ENCODE measurements around the gene GIMAP6. TPM values are rescaled to one million over a fixed set of nuclear protein-coding genes. Genes with fewer than 3 reads are reported as not detected.

The GIMAP6 gene
- total RNA-seq, 1 experiment from 2014 or later = 0.13 TPM

DNA sequence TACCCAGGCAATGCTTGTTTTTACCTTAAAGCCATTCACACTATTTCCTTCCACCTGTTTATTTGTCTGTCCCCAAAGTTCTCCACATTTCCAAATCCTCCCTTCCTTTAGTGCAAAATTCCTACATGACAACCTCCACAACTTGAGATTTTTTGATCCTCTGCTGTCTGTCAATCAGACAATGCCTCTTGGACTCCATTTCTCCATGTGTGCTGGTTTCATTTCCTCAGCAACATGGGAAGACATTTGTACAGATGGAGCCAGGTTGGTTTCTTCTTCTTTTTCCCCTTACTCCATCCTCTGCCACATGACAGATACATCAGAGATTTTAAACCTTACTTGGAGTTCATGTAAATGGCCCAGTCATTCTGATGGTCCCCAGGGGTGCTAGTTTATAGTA, 34.2 kb upstream of the GIMAP6 start:
- ChIA-PET CTCF (no interaction called here), POLR2A (no interaction called here)
- H3K4me3 Mint-ChIP-seq = no peak overlapping the region
- H3K36me3 Mint-ChIP-seq = no peaks in the 10 kb centered on the region
- H3K27ac Mint-ChIP-seq = no peak overlapping the region
- DNase-seq (ENCODE audit: low spot score) (no peak), ATAC-seq (no peak)
- no peak for TF ChIP-seq ZNF396 (CRISPR knock-in tag; IDR thresholded peaks at IDR 0.05; ENCODE audit: borderline replicate concordance)
- no peak for TF ChIP-seq TEAD1 (CRISPR knock-in tag; IDR thresholded peaks at IDR 0.05)
- TF ChIP-seq PRRX2 (CRISPR knock-in tag; IDR thresholded peaks at IDR 0.05) = no peak
- TF ChIP-seq, protein P1, sequence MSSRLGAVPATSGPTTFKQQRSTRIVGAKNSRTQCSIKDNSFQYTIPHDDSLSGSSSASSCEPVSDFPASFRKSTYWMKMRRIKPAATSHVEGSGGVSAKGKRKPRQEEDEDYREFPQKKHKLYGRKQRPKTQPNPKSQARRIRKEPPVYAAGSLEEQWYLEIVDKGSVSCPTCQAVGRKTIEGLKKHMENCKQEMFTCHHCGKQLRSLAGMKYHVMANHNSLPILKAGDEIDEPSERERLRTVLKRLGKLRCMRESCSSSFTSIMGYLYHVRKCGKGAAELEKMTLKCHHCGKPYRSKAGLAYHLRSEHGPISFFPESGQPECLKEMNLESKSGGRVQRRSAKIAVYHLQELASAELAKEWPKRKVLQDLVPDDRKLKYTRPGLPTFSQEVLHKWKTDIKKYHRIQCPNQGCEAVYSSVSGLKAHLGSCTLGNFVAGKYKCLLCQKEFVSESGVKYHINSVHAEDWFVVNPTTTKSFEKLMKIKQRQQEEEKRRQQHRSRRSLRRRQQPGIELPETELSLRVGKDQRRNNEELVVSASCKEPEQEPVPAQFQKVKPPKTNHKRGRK (CRISPR knock-in tag; IDR thresholded peaks at IDR 0.05; ENCODE audit: borderline replicate concordance) = no peak
- no peak for TF ChIP-seq ZNF138 (CRISPR knock-in tag; conservative IDR thresholded peaks at IDR 0.05)
- TF ChIP-seq FOXJ3 (CRISPR knock-in tag; IDR thresholded peaks at IDR 0.05; ENCODE audit: borderline replicate concordance) = no peak
- no peak for TF ChIP-seq NR3C1 (CRISPR knock-in tag; conservative IDR thresholded peaks at IDR 0.05; ENCODE audit: low read depth)
- TF ChIP-seq, protein P2, sequence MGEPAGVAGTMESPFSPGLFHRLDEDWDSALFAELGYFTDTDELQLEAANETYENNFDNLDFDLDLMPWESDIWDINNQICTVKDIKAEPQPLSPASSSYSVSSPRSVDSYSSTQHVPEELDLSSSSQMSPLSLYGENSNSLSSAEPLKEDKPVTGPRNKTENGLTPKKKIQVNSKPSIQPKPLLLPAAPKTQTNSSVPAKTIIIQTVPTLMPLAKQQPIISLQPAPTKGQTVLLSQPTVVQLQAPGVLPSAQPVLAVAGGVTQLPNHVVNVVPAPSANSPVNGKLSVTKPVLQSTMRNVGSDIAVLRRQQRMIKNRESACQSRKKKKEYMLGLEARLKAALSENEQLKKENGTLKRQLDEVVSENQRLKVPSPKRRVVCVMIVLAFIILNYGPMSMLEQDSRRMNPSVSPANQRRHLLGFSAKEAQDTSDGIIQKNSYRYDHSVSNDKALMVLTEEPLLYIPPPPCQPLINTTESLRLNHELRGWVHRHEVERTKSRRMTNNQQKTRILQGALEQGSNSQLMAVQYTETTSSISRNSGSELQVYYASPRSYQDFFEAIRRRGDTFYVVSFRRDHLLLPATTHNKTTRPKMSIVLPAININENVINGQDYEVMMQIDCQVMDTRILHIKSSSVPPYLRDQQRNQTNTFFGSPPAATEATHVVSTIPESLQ (CRISPR knock-in tag; IDR thresholded peaks at IDR 0.05) = no peak
- TF ChIP-seq, protein P3, sequence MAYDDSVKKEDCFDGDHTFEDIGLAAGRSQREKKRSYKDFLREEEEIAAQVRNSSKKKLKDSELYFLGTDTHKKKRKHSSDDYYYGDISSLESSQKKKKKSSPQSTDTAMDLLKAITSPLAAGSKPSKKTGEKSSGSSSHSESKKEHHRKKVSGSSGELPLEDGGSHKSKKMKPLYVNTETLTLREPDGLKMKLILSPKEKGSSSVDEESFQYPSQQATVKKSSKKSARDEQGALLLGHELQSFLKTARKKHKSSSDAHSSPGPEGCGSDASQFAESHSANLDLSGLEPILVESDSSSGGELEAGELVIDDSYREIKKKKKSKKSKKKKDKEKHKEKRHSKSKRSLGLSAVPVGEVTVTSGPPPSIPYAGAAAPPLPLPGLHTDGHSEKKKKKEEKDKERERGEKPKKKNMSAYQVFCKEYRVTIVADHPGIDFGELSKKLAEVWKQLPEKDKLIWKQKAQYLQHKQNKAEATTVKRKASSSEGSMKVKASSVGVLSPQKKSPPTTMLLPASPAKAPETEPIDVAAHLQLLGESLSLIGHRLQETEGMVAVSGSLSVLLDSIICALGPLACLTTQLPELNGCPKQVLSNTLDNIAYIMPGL (CRISPR knock-in tag; IDR thresholded peaks at IDR 0.05) = no peak
- H3K4me1 Mint-ChIP-seq = no peaks in the 10 kb centered on the region
- H3K27me3 Mint-ChIP-seq (ENCODE audit: low read depth) = peaks cover 36% of the 10 kb centered on the region
- H3K9me3 Mint-ChIP-seq = peaks cover 10% of the 10 kb centered on the region

DNA sequence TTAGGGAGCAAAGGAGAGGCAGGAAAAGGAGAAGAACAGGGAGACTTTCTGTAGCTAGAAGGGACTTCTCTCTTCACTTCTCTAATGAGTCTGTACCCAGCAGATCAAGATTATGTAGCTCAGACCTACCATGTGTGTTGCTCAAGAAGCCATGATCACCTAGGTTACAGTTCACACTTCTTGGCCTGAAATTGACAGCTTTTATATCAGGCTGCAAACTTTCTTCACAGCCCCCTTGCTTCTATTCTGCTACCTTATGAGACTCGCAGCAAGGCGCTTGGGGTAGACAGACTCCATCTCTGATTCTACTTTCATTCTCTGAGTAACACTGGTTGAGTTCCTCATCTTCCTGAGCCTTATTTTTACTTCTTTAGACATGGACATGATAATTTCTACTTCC, 33.7 kb upstream of the GIMAP6 start:
- POLR2A ChIA-PET = no interaction called here
- Mint-ChIP-seq H3K9me3 (peaks cover 10% of the 10 kb centered on the region), H3K4me3 (no peak overlapping the region), H3K36me3 (no peaks in the 10 kb centered on the region), H3K27me3 (ENCODE audit: low read depth) (peaks cover 38% of the 10 kb centered on the region), H3K4me1 (no peaks in the 10 kb centered on the region), H3K27ac (no peak overlapping the region)
- ATAC-seq (no peak), DNase-seq (ENCODE audit: low spot score) (no peak)
- CTCF ChIA-PET = no interaction called here
- TF ChIP-seq SMAD4 (CRISPR knock-in tag; IDR thresholded peaks at IDR 0.05) (no peak), MXD4 (CRISPR knock-in tag; IDR thresholded peaks at IDR 0.05; ENCODE audit: borderline replicate concordance) (no peak), HMGA2 (CRISPR knock-in tag; IDR thresholded peaks at IDR 0.05) (no peak), GRHL2 (CRISPR knock-in tag; IDR thresholded peaks at IDR 0.05; ENCODE audit: insufficient replicate concordance, severe bottlenecking) (no peak), SOX15 (CRISPR knock-in tag; IDR thresholded peaks at IDR 0.05) (no peak), OVOL2 (CRISPR knock-in tag; IDR thresholded peaks at IDR 0.05; ENCODE audit: borderline replicate concordance) (no peak), NFE2L1 (CRISPR knock-in tag; IDR thresholded peaks at IDR 0.05) (no peak), ETV6 (CRISPR knock-in tag; IDR thresholded peaks at IDR 0.05) (no peak), ZNF396 (CRISPR knock-in tag; IDR thresholded peaks at IDR 0.05; ENCODE audit: borderline replicate concordance) (no peak), ZBTB21 (CRISPR knock-in tag; IDR thresholded peaks at IDR 0.05; ENCODE audit: borderline replicate concordance) (no peak)
- TF ChIP-seq, protein P4, sequence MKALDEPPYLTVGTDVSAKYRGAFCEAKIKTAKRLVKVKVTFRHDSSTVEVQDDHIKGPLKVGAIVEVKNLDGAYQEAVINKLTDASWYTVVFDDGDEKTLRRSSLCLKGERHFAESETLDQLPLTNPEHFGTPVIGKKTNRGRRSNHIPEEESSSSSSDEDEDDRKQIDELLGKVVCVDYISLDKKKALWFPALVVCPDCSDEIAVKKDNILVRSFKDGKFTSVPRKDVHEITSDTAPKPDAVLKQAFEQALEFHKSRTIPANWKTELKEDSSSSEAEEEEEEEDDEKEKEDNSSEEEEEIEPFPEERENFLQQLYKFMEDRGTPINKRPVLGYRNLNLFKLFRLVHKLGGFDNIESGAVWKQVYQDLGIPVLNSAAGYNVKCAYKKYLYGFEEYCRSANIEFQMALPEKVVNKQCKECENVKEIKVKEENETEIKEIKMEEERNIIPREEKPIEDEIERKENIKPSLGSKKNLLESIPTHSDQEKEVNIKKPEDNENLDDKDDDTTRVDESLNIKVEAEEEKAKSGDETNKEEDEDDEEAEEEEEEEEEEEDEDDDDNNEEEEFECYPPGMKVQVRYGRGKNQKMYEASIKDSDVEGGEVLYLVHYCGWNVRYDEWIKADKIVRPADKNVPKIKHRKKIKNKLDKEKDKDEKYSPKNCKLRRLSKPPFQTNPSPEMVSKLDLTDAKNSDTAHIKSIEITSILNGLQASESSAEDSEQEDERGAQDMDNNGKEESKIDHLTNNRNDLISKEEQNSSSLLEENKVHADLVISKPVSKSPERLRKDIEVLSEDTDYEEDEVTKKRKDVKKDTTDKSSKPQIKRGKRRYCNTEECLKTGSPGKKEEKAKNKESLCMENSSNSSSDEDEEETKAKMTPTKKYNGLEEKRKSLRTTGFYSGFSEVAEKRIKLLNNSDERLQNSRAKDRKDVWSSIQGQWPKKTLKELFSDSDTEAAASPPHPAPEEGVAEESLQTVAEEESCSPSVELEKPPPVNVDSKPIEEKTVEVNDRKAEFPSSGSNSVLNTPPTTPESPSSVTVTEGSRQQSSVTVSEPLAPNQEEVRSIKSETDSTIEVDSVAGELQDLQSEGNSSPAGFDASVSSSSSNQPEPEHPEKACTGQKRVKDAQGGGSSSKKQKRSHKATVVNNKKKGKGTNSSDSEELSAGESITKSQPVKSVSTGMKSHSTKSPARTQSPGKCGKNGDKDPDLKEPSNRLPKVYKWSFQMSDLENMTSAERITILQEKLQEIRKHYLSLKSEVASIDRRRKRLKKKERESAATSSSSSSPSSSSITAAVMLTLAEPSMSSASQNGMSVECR (CRISPR knock-in tag; IDR thresholded peaks at IDR 0.05; ENCODE audit: borderline replicate concordance) = no peak
- TF ChIP-seq, protein P5, sequence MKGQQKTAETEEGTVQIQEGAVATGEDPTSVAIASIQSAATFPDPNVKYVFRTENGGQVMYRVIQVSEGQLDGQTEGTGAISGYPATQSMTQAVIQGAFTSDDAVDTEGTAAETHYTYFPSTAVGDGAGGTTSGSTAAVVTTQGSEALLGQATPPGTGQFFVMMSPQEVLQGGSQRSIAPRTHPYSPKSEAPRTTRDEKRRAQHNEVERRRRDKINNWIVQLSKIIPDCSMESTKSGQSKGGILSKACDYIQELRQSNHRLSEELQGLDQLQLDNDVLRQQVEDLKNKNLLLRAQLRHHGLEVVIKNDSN (CRISPR knock-in tag; IDR thresholded peaks at IDR 0.05) = no peak
- TF ChIP-seq, protein P6, sequence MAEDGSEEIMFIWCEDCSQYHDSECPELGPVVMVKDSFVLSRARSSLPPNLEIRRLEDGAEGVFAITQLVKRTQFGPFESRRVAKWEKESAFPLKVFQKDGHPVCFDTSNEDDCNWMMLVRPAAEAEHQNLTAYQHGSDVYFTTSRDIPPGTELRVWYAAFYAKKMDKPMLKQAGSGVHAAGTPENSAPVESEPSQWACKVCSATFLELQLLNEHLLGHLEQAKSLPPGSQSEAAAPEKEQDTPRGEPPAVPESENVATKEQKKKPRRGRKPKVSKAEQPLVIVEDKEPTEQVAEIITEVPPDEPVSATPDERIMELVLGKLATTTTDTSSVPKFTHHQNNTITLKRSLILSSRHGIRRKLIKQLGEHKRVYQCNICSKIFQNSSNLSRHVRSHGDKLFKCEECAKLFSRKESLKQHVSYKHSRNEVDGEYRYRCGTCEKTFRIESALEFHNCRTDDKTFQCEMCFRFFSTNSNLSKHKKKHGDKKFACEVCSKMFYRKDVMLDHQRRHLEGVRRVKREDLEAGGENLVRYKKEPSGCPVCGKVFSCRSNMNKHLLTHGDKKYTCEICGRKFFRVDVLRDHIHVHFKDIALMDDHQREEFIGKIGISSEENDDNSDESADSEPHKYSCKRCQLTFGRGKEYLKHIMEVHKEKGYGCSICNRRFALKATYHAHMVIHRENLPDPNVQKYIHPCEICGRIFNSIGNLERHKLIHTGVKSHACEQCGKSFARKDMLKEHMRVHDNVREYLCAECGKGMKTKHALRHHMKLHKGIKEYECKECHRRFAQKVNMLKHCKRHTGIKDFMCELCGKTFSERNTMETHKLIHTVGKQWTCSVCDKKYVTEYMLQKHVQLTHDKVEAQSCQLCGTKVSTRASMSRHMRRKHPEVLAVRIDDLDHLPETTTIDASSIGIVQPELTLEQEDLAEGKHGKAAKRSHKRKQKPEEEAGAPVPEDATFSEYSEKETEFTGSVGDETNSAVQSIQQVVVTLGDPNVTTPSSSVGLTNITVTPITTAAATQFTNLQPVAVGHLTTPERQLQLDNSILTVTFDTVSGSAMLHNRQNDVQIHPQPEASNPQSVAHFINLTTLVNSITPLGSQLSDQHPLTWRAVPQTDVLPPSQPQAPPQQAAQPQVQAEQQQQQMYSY (CRISPR knock-in tag; IDR thresholded peaks at IDR 0.05) = no peak
- TF ChIP-seq, protein P7, sequence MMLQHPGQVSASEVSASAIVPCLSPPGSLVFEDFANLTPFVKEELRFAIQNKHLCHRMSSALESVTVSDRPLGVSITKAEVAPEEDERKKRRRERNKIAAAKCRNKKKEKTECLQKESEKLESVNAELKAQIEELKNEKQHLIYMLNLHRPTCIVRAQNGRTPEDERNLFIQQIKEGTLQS (CRISPR knock-in tag; conservative IDR thresholded peaks at IDR 0.05) = no peak
